Measurements from ENCODE around the gene CAPN2.

DNA sequence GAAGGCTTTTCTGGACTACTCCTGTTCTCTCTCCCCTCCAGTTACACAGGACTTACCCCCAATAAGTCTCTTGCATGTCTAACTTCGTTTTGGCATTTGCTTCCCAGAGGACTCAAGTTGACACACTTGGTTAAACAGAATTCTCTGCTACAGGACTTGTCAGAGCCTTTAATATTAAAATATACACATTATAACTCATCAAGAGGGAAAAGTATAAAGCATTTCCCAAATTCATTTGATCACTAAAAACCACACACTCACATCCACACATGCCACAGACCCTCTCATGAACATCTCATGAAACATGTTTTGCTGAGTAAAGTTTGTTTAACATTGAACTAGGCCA is 8.7 kb upstream of the CAPN2 start:
- TF ChIP-seq, protein P1, sequence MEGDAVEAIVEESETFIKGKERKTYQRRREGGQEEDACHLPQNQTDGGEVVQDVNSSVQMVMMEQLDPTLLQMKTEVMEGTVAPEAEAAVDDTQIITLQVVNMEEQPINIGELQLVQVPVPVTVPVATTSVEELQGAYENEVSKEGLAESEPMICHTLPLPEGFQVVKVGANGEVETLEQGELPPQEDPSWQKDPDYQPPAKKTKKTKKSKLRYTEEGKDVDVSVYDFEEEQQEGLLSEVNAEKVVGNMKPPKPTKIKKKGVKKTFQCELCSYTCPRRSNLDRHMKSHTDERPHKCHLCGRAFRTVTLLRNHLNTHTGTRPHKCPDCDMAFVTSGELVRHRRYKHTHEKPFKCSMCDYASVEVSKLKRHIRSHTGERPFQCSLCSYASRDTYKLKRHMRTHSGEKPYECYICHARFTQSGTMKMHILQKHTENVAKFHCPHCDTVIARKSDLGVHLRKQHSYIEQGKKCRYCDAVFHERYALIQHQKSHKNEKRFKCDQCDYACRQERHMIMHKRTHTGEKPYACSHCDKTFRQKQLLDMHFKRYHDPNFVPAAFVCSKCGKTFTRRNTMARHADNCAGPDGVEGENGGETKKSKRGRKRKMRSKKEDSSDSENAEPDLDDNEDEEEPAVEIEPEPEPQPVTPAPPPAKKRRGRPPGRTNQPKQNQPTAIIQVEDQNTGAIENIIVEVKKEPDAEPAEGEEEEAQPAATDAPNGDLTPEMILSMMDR (conservative IDR thresholded peaks at IDR 0.05), result no peak
- TF ChIP-seq ZFX (IDR thresholded peaks at IDR 0.05), result no peak

Measured in C4-2B (cell line).